GM21390 (cell line): ENCODE data around the gene TMTC2.
"Not testable (repeated sequence)": the region's sequence is repeated elsewhere in the genome, so short reads cannot be mapped to it uniquely, and the experiment has no call there.

Experiments
- ATAC-seq: cut with Tn5 transposase; IDR thresholded peaks from one replicate; pipeline ENCODE4 v1.9.1; 2021; ENCODE audit not compliant: unreplicated experiment

Gene TMTC2

GRCh38 chr12:83065562-83065961 lies 378.9 kb downstream of the TMTC2 start:
- ATAC-seq, result no peak

- no peak for ATAC-seq
These were observed 381.3 kb downstream of the TMTC2 start for GRCh38 chr12:83067981-83068380.

- ATAC-seq, result no peak
These were observed 387.7 kb downstream of the TMTC2 start for GRCh38 chr12:83074358-83074894.

- ATAC-seq, result no peak
These were observed 388.8 kb downstream of the TMTC2 start for GRCh38 chr12:83075471-83075870.

- no peak for ATAC-seq
These were observed 390.3 kb downstream of the TMTC2 start for GRCh38 chr12:83077041-83077440.

- no peak for ATAC-seq
These were observed 396.1 kb downstream of the TMTC2 start for GRCh38 chr12:83082690-83083276.

GRCh38 chr12:83083616-83084015 lies 396.9 kb downstream of the TMTC2 start:
- no peak for ATAC-seq

- ATAC-seq, result no peak
These were observed 398.0 kb downstream of the TMTC2 start for GRCh38 chr12:83084516-83085234.

GRCh38 chr12:83086023-83086422 lies 399.3 kb downstream of the TMTC2 start:
- ATAC-seq, result no peak

- ATAC-seq, result no peak
These were observed 402.9 kb downstream of the TMTC2 start for GRCh38 chr12:83089575-83089974.

- no peak for ATAC-seq
These were observed 405.4 kb downstream of the TMTC2 start for GRCh38 chr12:83092129-83092528.

GRCh38 chr12:83092606-83093005 lies 405.9 kb downstream of the TMTC2 start:
- no peak for ATAC-seq

GRCh38 chr12:83093426-83093825 lies 406.7 kb downstream of the TMTC2 start:
- no peak for ATAC-seq

- ATAC-seq, result no peak
These were observed 411.1 kb downstream of the TMTC2 start for GRCh38 chr12:83097643-83098342.

GRCh38 chr12:83099436-83099835 lies 412.7 kb downstream of the TMTC2 start:
- no peak for ATAC-seq

- no peak for ATAC-seq
These were observed 415.8 kb downstream of the TMTC2 start for GRCh38 chr12:83102499-83102898.

- ATAC-seq, result no peak
These were observed 420.2 kb downstream of the TMTC2 start for GRCh38 chr12:83106873-83107272.

GRCh38 chr12:83110424-83110823 lies 423.7 kb downstream of the TMTC2 start:
- no peak for ATAC-seq

- ATAC-seq, result no peak
These were observed 427.2 kb downstream of the TMTC2 start for GRCh38 chr12:83113945-83114344.

- no peak for ATAC-seq
These were observed 428.3 kb downstream of the TMTC2 start for GRCh38 chr12:83114966-83115365.

- not testable (repeated sequence) for ATAC-seq
These were observed 431.2 kb downstream of the TMTC2 start for GRCh38 chr12:83117926-83118325.
